Neural progenitor cell (in vitro differentiated cells): ENCODE results near the gene SLC7A1. TPM values are rescaled to one million over a fixed set of nuclear protein-coding genes. Genes with fewer than 3 reads are reported as not detected.

Source experiments
- DNase-seq: peaks from one replicate; pipeline ENCODE4 v3.0.0-alpha.2; 2016; ENCODE audit warnings: low spot score
- H2AFZ ChIP-seq: fragments of 200-600 bp; sonication (generic); replicated peaks from 2 replicates; pipeline ENCODE4 v1.6.1; 2016; ENCODE audit warnings: antibody characterized with exemption
- H3F3A ChIP-seq: fragments of 200-600 bp; sonication (generic); 2 replicates; pipeline ENCODE4 v1.6.1; 2016; ENCODE audit warnings: antibody characterized with exemption, low read depth
- H3K27ac ChIP-seq: fragments of 200-600 bp; sonication (generic); 2 replicates; pipeline ENCODE4 v1.5.1; 2016; ENCODE audit warnings: mild to moderate bottlenecking
- H3K27me3 ChIP-seq: fragments of 200-600 bp; sonication (generic); 2 replicates; pipeline ENCODE4 v1.6.1; 2016; ENCODE audit warnings: mild to moderate bottlenecking, moderate library complexity
- H3K36me3 ChIP-seq: fragments of 200-600 bp; sonication (generic); 2 replicates; pipeline ENCODE4 v1.5.1; 2016
- H3K4me1 ChIP-seq: fragments of 200-600 bp; sonication (generic); 2 replicates; pipeline ENCODE4 v1.6.1; 2016; ENCODE audit warnings: mixed run types
- H3K4me2 ChIP-seq: fragments of 200-600 bp; sonication (generic); 2 replicates; pipeline ENCODE4 v1.6.1; 2016
- H3K4me3 ChIP-seq: fragments of 200-600 bp; sonication (generic); 2 replicates; pipeline ENCODE4 v1.5.1; 2016
- H3K79me2 ChIP-seq: fragments of 200-600 bp; sonication (generic); 2 replicates; pipeline ENCODE4 v1.6.1; 2016; ENCODE audit warnings: low read depth
- H3K9ac ChIP-seq: fragments of 200-600 bp; sonication (generic); 2 replicates; pipeline ENCODE4 v1.6.1; 2016
- H3K9me3 ChIP-seq: fragments of 200-600 bp; sonication (generic); 2 replicates; pipeline ENCODE4 v1.5.1; 2016; ENCODE audit warnings: low read depth
- H4K20me1 ChIP-seq: fragments of 200-600 bp; sonication (generic); 2 replicates; pipeline ENCODE4 v1.6.1; 2016; ENCODE audit warnings: low read depth
- H3K27ac Mint-ChIP-seq: 3 replicates; pipeline ENCODE4 v1.8.0; 2021; ENCODE audit warnings: mixed read lengths
- H3K27me3 Mint-ChIP-seq: 2 replicates; pipeline ENCODE4 v1.8.0; 2022; ENCODE audit warnings: low read depth, mild to moderate bottlenecking, inconsistent platforms, moderate library complexity, mixed read lengths; ENCODE audit not compliant: insufficient read depth
- H3K36me3 Mint-ChIP-seq: 3 replicates; pipeline ENCODE4 v1.8.0; 2021; ENCODE audit warnings: mixed read lengths
- H3K4me1 Mint-ChIP-seq: 3 replicates; pipeline ENCODE4 v1.8.0; 2021; ENCODE audit warnings: mixed read lengths
- H3K4me3 Mint-ChIP-seq: 3 replicates; pipeline ENCODE4 v1.8.0; 2021; ENCODE audit warnings: mild to moderate bottlenecking, moderate library complexity, mixed read lengths
- H3K9me3 Mint-ChIP-seq: 3 replicates; pipeline ENCODE4 v1.8.0; 2020; ENCODE audit warnings: mixed read lengths
- EZH2 ChIP-seq: fragments of 200-600 bp; sonication (generic); IDR thresholded peaks from 2 replicates; pipeline ENCODE4 v1.6.1; 2017; ENCODE audit warnings: antibody characterized with exemption, mild to moderate bottlenecking, moderate library complexity
- EZH2phosphoT487 ChIP-seq: fragments of 200-600 bp; sonication (generic); IDR thresholded peaks from 2 replicates; pipeline ENCODE4 v1.6.1; 2017; ENCODE audit warnings: antibody characterized with exemption
- total RNA-seq: library from RNA; depleted of rRNA; stranded (reverse); fragments of >200 nt; gene quantifications from 2 replicates; pipeline ENCODE4 v1.2.3, GENCODE V29; 2015; ENCODE audit warnings: low replicate concordance
- TF ChIP-seq, protein P1 (sequence below): fragments of 200-600 bp; sonication (generic); IDR thresholded peaks from 2 replicates; pipeline ENCODE4 v1.5.1; 2017; ENCODE audit warnings: antibody characterized with exemption, mild to moderate bottlenecking

The SLC7A1 gene
- total RNA-seq, 1 donor from 2014 or later, result 16.2 TPM

DNA sequence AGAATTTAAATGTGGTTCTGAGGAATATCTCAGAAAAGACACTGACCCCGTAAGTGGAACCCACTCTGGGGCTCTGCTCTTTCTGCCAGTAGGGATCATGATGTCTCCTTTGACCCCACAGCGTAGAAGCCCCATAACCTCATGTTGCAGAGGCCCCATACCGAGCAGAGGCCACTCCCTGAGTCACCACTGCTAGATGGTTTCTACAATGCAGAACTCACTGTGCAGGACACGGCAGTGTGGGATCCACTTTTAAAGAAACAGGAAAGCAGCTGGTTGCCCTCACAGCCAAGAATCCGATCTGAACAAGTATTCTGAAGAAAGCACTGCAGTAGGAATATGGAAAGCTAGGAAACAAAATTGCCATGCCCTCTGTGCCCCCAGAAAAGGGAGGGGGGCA lies 4.2 kb downstream of the SLC7A1 start:
- H3K4me3 Mint-ChIP-seq, result no peak overlapping the region

DNA sequence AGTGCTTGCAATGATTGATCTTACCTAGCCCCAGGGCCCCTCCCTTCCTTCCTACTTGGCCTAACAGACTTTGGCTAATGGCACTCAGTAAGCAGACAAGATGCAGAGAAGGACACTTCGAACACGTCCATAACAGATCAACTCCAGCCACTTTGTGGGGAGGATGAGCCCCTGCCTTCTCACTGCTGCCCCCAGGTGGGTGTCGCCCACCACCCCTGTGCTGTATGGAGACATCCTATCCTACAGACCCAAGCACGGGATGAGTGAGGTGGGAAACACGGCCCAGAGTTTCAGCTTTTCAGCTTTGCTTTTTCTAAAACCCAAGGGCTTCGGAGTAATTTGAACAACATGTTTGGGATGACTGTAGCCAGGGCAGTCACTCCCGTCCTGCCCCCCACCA lies 5.5 kb downstream of the SLC7A1 start:
- H3K79me2 ChIP-seq, result peaks cover 100% of the 10 kb centered on the region
- H3K27me3 Mint-ChIP-seq, result peaks cover 3% of the 10 kb centered on the region
- H3K4me2 ChIP-seq, result no peak overlapping the region
- H3K4me3 ChIP-seq, result no peak overlapping the region
- H3K36me3 Mint-ChIP-seq, result peaks cover 17% of the 10 kb centered on the region
- H3K4me3 Mint-ChIP-seq, result no peak overlapping the region
- H3K9me3 ChIP-seq, result no peaks in the 10 kb centered on the region
- no peaks in the 10 kb centered on the region for H3F3A ChIP-seq
- no peak overlapping the region for H3K27ac ChIP-seq
- H3K4me1 Mint-ChIP-seq, result peaks cover 58% of the 10 kb centered on the region
- H3K27me3 ChIP-seq, result no peaks in the 10 kb centered on the region
- peak overlapping the region; percentile 89 for H3K27ac Mint-ChIP-seq
- TF ChIP-seq, protein P1, sequence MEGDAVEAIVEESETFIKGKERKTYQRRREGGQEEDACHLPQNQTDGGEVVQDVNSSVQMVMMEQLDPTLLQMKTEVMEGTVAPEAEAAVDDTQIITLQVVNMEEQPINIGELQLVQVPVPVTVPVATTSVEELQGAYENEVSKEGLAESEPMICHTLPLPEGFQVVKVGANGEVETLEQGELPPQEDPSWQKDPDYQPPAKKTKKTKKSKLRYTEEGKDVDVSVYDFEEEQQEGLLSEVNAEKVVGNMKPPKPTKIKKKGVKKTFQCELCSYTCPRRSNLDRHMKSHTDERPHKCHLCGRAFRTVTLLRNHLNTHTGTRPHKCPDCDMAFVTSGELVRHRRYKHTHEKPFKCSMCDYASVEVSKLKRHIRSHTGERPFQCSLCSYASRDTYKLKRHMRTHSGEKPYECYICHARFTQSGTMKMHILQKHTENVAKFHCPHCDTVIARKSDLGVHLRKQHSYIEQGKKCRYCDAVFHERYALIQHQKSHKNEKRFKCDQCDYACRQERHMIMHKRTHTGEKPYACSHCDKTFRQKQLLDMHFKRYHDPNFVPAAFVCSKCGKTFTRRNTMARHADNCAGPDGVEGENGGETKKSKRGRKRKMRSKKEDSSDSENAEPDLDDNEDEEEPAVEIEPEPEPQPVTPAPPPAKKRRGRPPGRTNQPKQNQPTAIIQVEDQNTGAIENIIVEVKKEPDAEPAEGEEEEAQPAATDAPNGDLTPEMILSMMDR, result peak; percentile 50
- no peak for TF ChIP-seq EZH2phosphoT487
- no peak overlapping the region for H2AFZ ChIP-seq
- peak; percentile 58 for DNase-seq
- H3K4me1 ChIP-seq, result peaks cover 10% of the 10 kb centered on the region
- no peak overlapping the region for H3K9ac ChIP-seq
- H3K9me3 Mint-ChIP-seq, result peaks cover 3% of the 10 kb centered on the region
- no peaks in the 10 kb centered on the region for H3K36me3 ChIP-seq
- H4K20me1 ChIP-seq, result peaks cover 70% of the 10 kb centered on the region

More for the DNA sequence above, 4.2 kb downstream of the SLC7A1 start:
- Histone ChIP-seq H2AFZ (no peak overlapping the region), H3K27ac (no peak overlapping the region), H3K79me2 (peaks cover 90% of the 10 kb centered on the region), H3K9me3 (no peaks in the 10 kb centered on the region), H3K36me3 (no peaks in the 10 kb centered on the region), H3K9ac (no peak overlapping the region), H3F3A (peaks cover 5% of the 10 kb centered on the region), H3K4me1 (peaks cover 10% of the 10 kb centered on the region), H3K27me3 (peaks cover 3% of the 10 kb centered on the region), H4K20me1 (peaks cover 66% of the 10 kb centered on the region), H3K4me3 (no peak overlapping the region), H3K4me2 (no peak overlapping the region)
- H3K27ac Mint-ChIP-seq, result peak overlapping the region; percentile 22
- H3K27me3 Mint-ChIP-seq, result peaks cover 3% of the 10 kb centered on the region
- H3K9me3 Mint-ChIP-seq, result peaks cover 3% of the 10 kb centered on the region
- TF ChIP-seq, protein P1, result no peak
- TF ChIP-seq EZH2 (no peak), EZH2phosphoT487 (no peak)
- no peak for DNase-seq
- H3K4me1 Mint-ChIP-seq, result peaks cover 59% of the 10 kb centered on the region
- H3K36me3 Mint-ChIP-seq, result peaks cover 13% of the 10 kb centered on the region

DNA sequence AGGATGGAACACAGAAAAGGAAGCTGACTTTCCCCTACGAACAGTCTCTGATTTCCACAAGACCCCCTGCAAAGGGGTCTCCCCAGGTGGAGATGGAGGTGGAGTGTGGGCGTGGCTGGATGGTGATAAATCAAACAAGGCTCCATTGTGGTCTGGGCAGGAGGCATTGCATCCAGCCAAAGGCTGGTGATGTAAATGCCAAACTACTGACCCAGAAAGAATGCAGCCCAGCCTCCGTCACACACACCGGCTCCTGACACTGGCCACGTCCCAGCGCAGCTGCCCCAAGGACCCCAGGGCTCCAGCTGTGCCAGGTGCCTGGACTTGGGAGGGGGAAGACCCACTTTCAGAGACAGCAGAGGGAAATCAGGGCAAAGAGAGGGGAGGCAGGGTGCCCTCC lies 6.3 kb downstream of the SLC7A1 start:
- Histone ChIP-seq H3K27ac (no peak overlapping the region), H3K4me1 (peaks cover 10% of the 10 kb centered on the region), H3K4me2 (no peak overlapping the region), H4K20me1 (peaks cover 76% of the 10 kb centered on the region), H3K27me3 (no peaks in the 10 kb centered on the region), H2AFZ (no peak overlapping the region), H3K9ac (no peak overlapping the region), H3K79me2 (peaks cover 100% of the 10 kb centered on the region), H3K4me3 (no peak overlapping the region), H3K9me3 (no peaks in the 10 kb centered on the region), H3K36me3 (no peaks in the 10 kb centered on the region), H3F3A (no peaks in the 10 kb centered on the region)
- Mint-ChIP-seq H3K27me3 (peaks cover 3% of the 10 kb centered on the region), H3K4me3 (no peak overlapping the region), H3K9me3 (peaks cover 6% of the 10 kb centered on the region), H3K36me3 (peaks cover 19% of the 10 kb centered on the region), H3K4me1 (peaks cover 56% of the 10 kb centered on the region), H3K27ac (no peak overlapping the region)
- no peak for TF ChIP-seq EZH2phosphoT487
- TF ChIP-seq, protein P1, result no peak
- no peak for TF ChIP-seq EZH2
- peak; percentile 53 for DNase-seq
